ENCODE results near the gene CTAGE9.

Gene CTAGE9

GRCh38 chr6:131745476-131745875 lies 34.7 kb upstream of the CTAGE9 start:
- WGBS, 2 experiments (ENCODE audit: insufficient coverage in 2 of 2), result 93% methylated on average over 3 of the region's 5 CpGs; no CpG with 5 or more reads in 1 of the 2 experiments
- Histone ChIP-seq H3K36me3 (ENCODE audit: control insufficient read depth, insufficient read depth, low read length) (no peaks in the 10 kb centered on the region), H3K4me1 (ENCODE audit: control insufficient read depth, insufficient read depth, low read length, poor library complexity, severe bottlenecking) (no peaks in the 10 kb centered on the region), H3K27ac (ENCODE audit: low read depth, low read length, severe bottlenecking) (no peak overlapping the region), H3K4me3 (ENCODE audit: extremely low read depth, insufficient read depth, low read length, poor library complexity, severe bottlenecking) (no peak overlapping the region), H3K9me3 (ENCODE audit: control insufficient read depth, low read length) (no peaks in the 10 kb centered on the region)

- Histone ChIP-seq H3K36me3 (ENCODE audit: control insufficient read depth, insufficient read depth, low read length) (no peaks in the 10 kb centered on the region), H3K4me1 (ENCODE audit: control insufficient read depth, insufficient read depth, low read length, poor library complexity, severe bottlenecking) (no peaks in the 10 kb centered on the region), H3K4me3 (ENCODE audit: extremely low read depth, insufficient read depth, low read length, poor library complexity, severe bottlenecking) (no peak overlapping the region), H3K9me3 (ENCODE audit: control insufficient read depth, low read length) (no peaks in the 10 kb centered on the region), H3K27ac (ENCODE audit: low read depth, low read length, severe bottlenecking) (no peak overlapping the region)
- WGBS, 2 experiments (ENCODE audit: insufficient coverage in 2 of 2), result 74 to 88% methylated on average over 2 to 3 of the region's 6 CpGs
These were observed 33.8 kb upstream of the CTAGE9 start for GRCh38 chr6:131744432-131745287.

- no peaks in the 10 kb centered on the region for H3K9me3 ChIP-seq (ENCODE audit: control insufficient read depth, low read length)
- H3K27ac ChIP-seq (ENCODE audit: low read depth, low read length, severe bottlenecking), result no peak overlapping the region
- WGBS, 2 experiments (ENCODE audit: insufficient coverage in 2 of 2), result 88 to 100% methylated on average over 1 to 2 of the region's 3 CpGs
- no peaks in the 10 kb centered on the region for H3K4me1 ChIP-seq (ENCODE audit: control insufficient read depth, insufficient read depth, low read length, poor library complexity, severe bottlenecking)
- H3K4me3 ChIP-seq (ENCODE audit: extremely low read depth, insufficient read depth, low read length, poor library complexity, severe bottlenecking), result no peak overlapping the region
- no peaks in the 10 kb centered on the region for H3K36me3 ChIP-seq (ENCODE audit: control insufficient read depth, insufficient read depth, low read length)
These were observed 31.0 kb upstream of the CTAGE9 start for GRCh38 chr6:131741688-131742393.

- 83 to 90% methylated on average over 1 to 2 of the region's 4 CpGs for WGBS, 2 experiments (ENCODE audit: insufficient coverage in 2 of 2)
- H3K27ac ChIP-seq (ENCODE audit: low read depth, low read length, severe bottlenecking), result no peak overlapping the region
- H3K9me3 ChIP-seq (ENCODE audit: control insufficient read depth, low read length), result no peaks in the 10 kb centered on the region
- no peak overlapping the region for H3K4me3 ChIP-seq (ENCODE audit: extremely low read depth, insufficient read depth, low read length, poor library complexity, severe bottlenecking)
- no peaks in the 10 kb centered on the region for H3K4me1 ChIP-seq (ENCODE audit: control insufficient read depth, insufficient read depth, low read length, poor library complexity, severe bottlenecking)
- H3K36me3 ChIP-seq (ENCODE audit: control insufficient read depth, insufficient read depth, low read length), result no peaks in the 10 kb centered on the region
These were observed 29.3 kb upstream of the CTAGE9 start for GRCh38 chr6:131740161-131740560.

- no peak overlapping the region for H3K4me3 ChIP-seq (ENCODE audit: extremely low read depth, insufficient read depth, low read length, poor library complexity, severe bottlenecking)
- no peaks in the 10 kb centered on the region for H3K9me3 ChIP-seq (ENCODE audit: control insufficient read depth, low read length)
- H3K36me3 ChIP-seq (ENCODE audit: control insufficient read depth, insufficient read depth, low read length), result no peaks in the 10 kb centered on the region
- no peaks in the 10 kb centered on the region for H3K4me1 ChIP-seq (ENCODE audit: control insufficient read depth, insufficient read depth, low read length, poor library complexity, severe bottlenecking)
- WGBS, 2 experiments (ENCODE audit: insufficient coverage in 2 of 2), result 94 to 100% methylated on average over 5 of the region's 5 CpGs
- no peak overlapping the region for H3K27ac ChIP-seq (ENCODE audit: low read depth, low read length, severe bottlenecking)
These were observed 28.3 kb upstream of the CTAGE9 start for GRCh38 chr6:131739136-131739535.

GRCh38 chr6:131736811-131737210 lies 26.0 kb upstream of the CTAGE9 start:
- Histone ChIP-seq H3K9me3 (ENCODE audit: control insufficient read depth, low read length) (no peaks in the 10 kb centered on the region), H3K36me3 (ENCODE audit: control insufficient read depth, insufficient read depth, low read length) (no peaks in the 10 kb centered on the region), H3K27ac (ENCODE audit: low read depth, low read length, severe bottlenecking) (no peak overlapping the region), H3K4me3 (ENCODE audit: extremely low read depth, insufficient read depth, low read length, poor library complexity, severe bottlenecking) (no peak overlapping the region), H3K4me1 (ENCODE audit: control insufficient read depth, insufficient read depth, low read length, poor library complexity, severe bottlenecking) (no peaks in the 10 kb centered on the region)
- 92 to 100% methylated on average over 1 of the region's 1 CpG for WGBS, 2 experiments (ENCODE audit: insufficient coverage in 2 of 2)

- 80 to 90% methylated on average over 4 to 5 of the region's 9 CpGs for WGBS, 2 experiments (ENCODE audit: insufficient coverage in 2 of 2)
- no peak overlapping the region for H3K27ac ChIP-seq (ENCODE audit: low read depth, low read length, severe bottlenecking)
- H3K4me1 ChIP-seq (ENCODE audit: control insufficient read depth, insufficient read depth, low read length, poor library complexity, severe bottlenecking), result no peaks in the 10 kb centered on the region
- no peak overlapping the region for H3K4me3 ChIP-seq (ENCODE audit: extremely low read depth, insufficient read depth, low read length, poor library complexity, severe bottlenecking)
- H3K9me3 ChIP-seq (ENCODE audit: control insufficient read depth, low read length), result no peaks in the 10 kb centered on the region
- no peaks in the 10 kb centered on the region for H3K36me3 ChIP-seq (ENCODE audit: control insufficient read depth, insufficient read depth, low read length)
These were observed 25.3 kb upstream of the CTAGE9 start for GRCh38 chr6:131736003-131736596.

GRCh38 chr6:131733376-131734016 lies 22.7 kb upstream of the CTAGE9 start:
- no peaks in the 10 kb centered on the region for H3K36me3 ChIP-seq (ENCODE audit: control insufficient read depth, insufficient read depth, low read length)
- H3K9me3 ChIP-seq (ENCODE audit: control insufficient read depth, low read length), result no peaks in the 10 kb centered on the region
- WGBS, 2 experiments (ENCODE audit: insufficient coverage in 2 of 2), result 81 to 100% methylated on average over 4 to 5 of the region's 9 CpGs
- H3K4me1 ChIP-seq (ENCODE audit: control insufficient read depth, insufficient read depth, low read length, poor library complexity, severe bottlenecking), result no peaks in the 10 kb centered on the region
- H3K4me3 ChIP-seq (ENCODE audit: extremely low read depth, insufficient read depth, low read length, poor library complexity, severe bottlenecking), result no peak overlapping the region
- H3K27ac ChIP-seq (ENCODE audit: low read depth, low read length, severe bottlenecking), result no peak overlapping the region

- H3K36me3 ChIP-seq (ENCODE audit: control insufficient read depth, insufficient read depth, low read length), result no peaks in the 10 kb centered on the region
These were observed 20.4 kb upstream of the CTAGE9 start for GRCh38 chr6:131731224-131731623.

GRCh38 chr6:131730264-131730663 lies 19.4 kb upstream of the CTAGE9 start:
- no peak overlapping the region for H3K4me3 ChIP-seq (ENCODE audit: extremely low read depth, insufficient read depth, low read length, poor library complexity, severe bottlenecking)
- no peaks in the 10 kb centered on the region for H3K4me1 ChIP-seq (ENCODE audit: control insufficient read depth, insufficient read depth, low read length, poor library complexity, severe bottlenecking)
- no peak overlapping the region for H3K27ac ChIP-seq (ENCODE audit: low read depth, low read length, severe bottlenecking)
- no peaks in the 10 kb centered on the region for H3K9me3 ChIP-seq (ENCODE audit: control insufficient read depth, low read length)
- 94 to 100% methylated on average over 2 of the region's 5 CpGs for WGBS, 2 experiments (ENCODE audit: insufficient coverage in 2 of 2)
- no peaks in the 10 kb centered on the region for H3K36me3 ChIP-seq (ENCODE audit: control insufficient read depth, insufficient read depth, low read length)

More at GRCh38 chr6:131731224-131731623, 20.4 kb upstream of the CTAGE9 start:
- Histone ChIP-seq H3K27ac (ENCODE audit: low read depth, low read length, severe bottlenecking) (no peak overlapping the region), H3K4me1 (ENCODE audit: control insufficient read depth, insufficient read depth, low read length, poor library complexity, severe bottlenecking) (no peaks in the 10 kb centered on the region), H3K9me3 (ENCODE audit: control insufficient read depth, low read length) (no peaks in the 10 kb centered on the region), H3K4me3 (ENCODE audit: extremely low read depth, insufficient read depth, low read length, poor library complexity, severe bottlenecking) (no peak overlapping the region)

Measured in mesodermal cell (in vitro differentiated cells).